Measurements from ENCODE around the gene ERC2.

Gene ERC2

DNA sequence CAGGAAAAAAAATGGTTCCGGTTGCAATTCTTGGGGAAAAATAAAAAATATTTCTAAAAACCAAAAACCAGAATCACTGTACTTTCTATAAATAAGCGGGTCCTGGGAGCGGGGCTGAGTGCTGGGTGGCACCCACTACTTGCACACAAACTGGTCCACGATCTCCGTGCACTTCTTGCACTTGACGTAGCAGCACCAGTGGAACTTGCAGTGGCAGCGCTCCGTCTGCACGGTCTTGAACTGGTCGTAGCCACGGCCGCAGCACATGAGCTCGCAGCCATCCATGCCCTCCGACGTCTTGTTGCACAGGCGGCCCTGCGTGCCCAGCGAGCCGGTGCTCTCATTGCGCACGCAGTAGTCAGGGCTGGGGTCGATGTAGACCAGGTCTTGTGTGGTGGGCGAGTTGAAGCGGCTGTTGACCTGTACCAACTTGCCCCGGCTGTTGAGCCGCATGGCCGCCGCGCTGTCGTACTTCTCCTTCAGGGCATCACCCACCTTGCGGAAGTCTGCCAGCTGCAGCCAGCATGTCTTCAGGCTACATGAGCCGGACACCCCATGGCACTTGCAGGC, 998.2 kb downstream of the ERC2 start:
- no peak for DNase-seq (ENCODE audit: low read depth in 2 of 2, low spot score in 1 of 2)

DNA sequence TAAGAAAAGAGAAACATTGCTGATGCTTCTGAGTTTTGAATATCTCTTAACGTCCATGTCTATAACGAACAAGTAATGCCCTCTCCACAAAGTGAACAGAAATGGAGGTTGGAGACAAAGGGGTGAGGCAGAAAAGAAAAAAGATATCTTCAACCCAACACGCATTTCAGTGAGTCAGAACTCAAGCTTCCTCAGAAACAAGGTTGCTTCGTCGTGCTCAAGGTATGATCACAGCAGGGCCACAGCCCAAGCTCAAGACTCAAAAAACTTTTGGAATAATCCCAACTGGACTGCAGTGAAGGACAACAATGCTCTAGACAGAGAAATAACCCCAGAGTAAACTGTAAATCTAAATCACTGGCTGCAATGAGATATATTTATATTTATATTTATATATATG, 1000.0 kb downstream of the ERC2 start:
- no peak for DNase-seq (ENCODE audit: low read depth in 2 of 2, low spot score in 1 of 2)

DNA sequence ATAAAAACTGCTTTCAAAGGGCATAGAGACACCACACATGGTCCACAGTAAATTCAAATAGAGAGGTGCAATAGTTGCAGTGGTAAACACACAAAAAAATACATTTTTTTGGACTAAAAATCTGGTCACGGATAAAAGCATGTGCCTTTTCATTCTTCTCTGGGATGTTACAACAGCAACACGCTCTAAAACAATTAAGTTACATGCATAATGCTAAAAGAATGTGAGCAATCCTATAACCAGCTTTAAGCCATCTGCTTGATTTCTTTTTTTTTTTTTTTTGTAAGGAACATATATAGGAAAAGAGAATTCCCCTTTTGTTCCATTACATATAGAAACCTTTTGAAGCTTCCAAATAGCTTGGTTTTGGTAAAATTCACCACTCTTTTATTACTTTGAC, 1001.2 kb downstream of the ERC2 start:
- DNase-seq (ENCODE audit: low read depth in 2 of 2, low spot score in 1 of 2): no peak

DNA sequence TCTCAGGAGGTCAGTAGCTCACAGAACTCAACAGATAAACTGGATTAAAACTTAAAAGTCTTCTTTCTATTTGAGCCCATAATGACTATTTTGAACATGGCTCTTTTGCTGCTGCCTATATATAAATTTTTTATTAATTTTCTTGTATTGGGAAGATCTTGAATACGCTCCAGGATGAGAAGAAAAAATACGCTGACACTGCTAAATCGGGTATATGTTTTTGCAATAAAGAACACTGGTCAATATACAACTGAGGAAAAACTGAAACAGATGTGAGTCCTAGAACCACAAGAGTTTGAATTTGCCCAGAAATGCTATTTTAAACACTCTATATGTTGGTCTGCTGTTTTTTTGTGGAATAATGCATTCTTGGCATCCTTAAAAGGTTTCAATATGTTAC, 1001.7 kb downstream of the ERC2 start:
- DNase-seq (ENCODE audit: low read depth in 2 of 2, low spot score in 1 of 2): no peak

DNA sequence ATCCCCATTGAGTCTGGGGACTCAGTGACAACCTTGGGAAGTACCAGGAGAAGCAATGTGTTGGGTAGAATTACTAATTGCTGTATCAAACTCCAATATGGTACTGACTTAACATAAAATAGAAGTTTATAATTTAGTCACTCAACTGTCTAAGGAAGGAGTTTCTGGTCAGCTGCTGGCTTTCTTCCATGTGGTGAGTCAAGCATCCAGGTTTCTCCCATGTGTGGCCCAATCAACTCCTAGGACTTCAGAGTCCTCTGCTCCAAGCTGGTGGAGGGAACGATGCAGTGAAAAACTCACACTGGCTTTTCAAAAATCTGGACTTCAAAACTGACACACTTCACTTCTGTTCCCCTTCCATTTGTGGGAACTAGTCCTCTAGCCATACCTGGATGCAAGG, 1006.4 kb downstream of the ERC2 start:
- DNase-seq (ENCODE audit: low read depth in 2 of 2, low spot score in 1 of 2): no peak

DNA sequence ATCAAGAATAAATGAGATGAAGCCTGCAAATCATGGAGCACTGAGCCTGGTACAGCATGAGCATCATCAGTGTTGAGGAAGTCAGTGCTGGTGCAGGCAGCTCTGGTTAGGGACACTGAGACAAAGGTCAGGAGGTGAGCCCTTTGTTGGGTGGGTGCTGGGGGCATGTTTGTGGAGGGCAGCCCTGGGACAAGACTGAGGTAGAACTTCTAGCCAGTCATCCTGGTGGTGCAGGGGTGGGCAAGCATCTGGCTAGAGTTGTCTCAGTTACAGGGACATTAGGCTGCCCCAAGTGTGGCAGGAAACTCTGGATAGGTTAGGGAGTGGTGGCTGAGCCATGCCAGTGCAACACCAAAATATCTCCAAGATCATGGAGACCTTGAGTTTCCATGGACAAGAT, 1008.4 kb downstream of the ERC2 start:
- DNase-seq (ENCODE audit: low read depth in 2 of 2, low spot score in 1 of 2): no peak

Data from stimulated activated CD8-positive, alpha-beta memory T cell treated with anti-CD3 and anti-CD28 coated beads, Interleukin-4, amount 100 ng/mL, for 4 hours (primary cell).